GM12892 (cell line): ENCODE data around the gene SRSF8.

ENCODE experiments used
- POLR2A ChIP-seq: IDR thresholded peaks from 2 replicates; pipeline ENCODE4 v1.6.1; 2011; ENCODE audit warnings: low read depth, low read length, control low read depth
- POLR2AphosphoS5 ChIP-seq: IDR thresholded peaks from 2 replicates; pipeline ENCODE4 v1.6.1; 2011; ENCODE audit warnings: low read depth, low read length, control low read depth

DNA sequence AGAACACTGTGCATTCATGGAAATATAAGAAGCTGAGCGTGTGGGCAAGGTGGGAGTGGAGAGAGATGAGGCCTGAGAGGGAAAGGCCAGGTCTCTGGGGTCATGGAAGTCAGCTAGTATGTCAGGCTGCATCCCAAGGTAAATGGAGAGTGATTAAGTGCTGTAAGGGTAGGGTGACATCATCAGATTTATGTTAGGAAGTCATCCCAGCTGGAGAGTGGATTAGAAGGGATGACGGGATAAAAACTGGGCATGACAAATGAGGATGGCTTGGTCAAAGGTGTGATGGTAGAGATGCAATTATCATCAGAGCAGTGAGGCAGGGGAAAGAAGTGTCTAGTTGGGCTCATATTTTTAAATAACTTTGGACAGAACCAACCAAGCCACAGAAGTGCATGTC, 19.4 kb downstream of the SRSF8 start:
- TF ChIP-seq POLR2A (no peak), POLR2AphosphoS5 (no peak)
